Ovary (tissue), 3 donors: ENCODE results near the gene UCN3.

Experiments
- EP300 ChIP-seq: sonication (generic); formaldehyde crosslinking; IDR thresholded peaks from one replicate; pipeline ENCODE4 v1.6.1; 2017; ENCODE audit warnings: antibody characterized with exemption
- POLR2A ChIP-seq: fragments of 450-650 bp; IDR thresholded peaks from one replicate; pipeline ENCODE4 v1.6.1; 2017; ENCODE audit warnings: antibody characterized with exemption, mild to moderate bottlenecking, moderate library complexity
- TF ChIP-seq, protein P1 (sequence below), 3 donors: fragments of 450-650 bp in 2 of 3; fragments of 200-600 bp in 1 of 3; IDR thresholded peaks; one replicate each; pipeline versions ENCODE4 v1.5.1 to v1.8.0; 2016 to 2022; ENCODE audit warnings: antibody characterized with exemption in 3 of 3, mild to moderate bottlenecking in 1 of 3
- donor health status: DM: no; HTN: no; CAD: no.

DNA sequence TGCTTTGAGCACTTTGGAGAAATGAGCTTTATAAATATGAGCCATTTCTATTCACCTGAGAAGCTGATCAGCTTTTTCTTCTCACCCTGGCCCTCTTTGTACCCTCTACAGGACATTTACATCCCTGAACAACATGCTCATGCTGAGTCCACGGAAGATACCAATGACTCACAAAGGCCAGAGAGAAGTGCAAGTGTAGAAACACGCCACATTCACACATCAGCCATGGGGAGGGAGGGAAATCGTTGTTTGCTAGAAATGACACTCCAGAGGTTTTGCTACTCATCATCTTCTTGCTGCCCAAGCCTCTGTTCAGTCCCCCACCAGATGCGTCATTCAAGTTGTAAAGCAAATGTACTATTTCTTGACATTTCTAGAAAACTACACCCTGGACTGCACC lies 2.8 kb upstream of the UCN3 start:
- TF ChIP-seq, protein P1, sequence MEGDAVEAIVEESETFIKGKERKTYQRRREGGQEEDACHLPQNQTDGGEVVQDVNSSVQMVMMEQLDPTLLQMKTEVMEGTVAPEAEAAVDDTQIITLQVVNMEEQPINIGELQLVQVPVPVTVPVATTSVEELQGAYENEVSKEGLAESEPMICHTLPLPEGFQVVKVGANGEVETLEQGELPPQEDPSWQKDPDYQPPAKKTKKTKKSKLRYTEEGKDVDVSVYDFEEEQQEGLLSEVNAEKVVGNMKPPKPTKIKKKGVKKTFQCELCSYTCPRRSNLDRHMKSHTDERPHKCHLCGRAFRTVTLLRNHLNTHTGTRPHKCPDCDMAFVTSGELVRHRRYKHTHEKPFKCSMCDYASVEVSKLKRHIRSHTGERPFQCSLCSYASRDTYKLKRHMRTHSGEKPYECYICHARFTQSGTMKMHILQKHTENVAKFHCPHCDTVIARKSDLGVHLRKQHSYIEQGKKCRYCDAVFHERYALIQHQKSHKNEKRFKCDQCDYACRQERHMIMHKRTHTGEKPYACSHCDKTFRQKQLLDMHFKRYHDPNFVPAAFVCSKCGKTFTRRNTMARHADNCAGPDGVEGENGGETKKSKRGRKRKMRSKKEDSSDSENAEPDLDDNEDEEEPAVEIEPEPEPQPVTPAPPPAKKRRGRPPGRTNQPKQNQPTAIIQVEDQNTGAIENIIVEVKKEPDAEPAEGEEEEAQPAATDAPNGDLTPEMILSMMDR (IDR thresholded peaks at IDR 0.05), result no peak
- TF ChIP-seq EP300, result no peak
- TF ChIP-seq POLR2A, result no peak
